HG03378 (cell line): ENCODE measurements around the gene BSPRY.
"Not testable (repeated sequence)": the region's sequence is repeated elsewhere in the genome, so short reads cannot be mapped to it uniquely, and the experiment has no call there.

Experiments used
- ATAC-seq: cut with Tn5 transposase; IDR thresholded peaks from one replicate; pipeline ENCODE4 v1.9.1; 2021; ENCODE audit warnings: mild to moderate bottlenecking, moderate library complexity; ENCODE audit not compliant: unreplicated experiment

BSPRY gene

DNA sequence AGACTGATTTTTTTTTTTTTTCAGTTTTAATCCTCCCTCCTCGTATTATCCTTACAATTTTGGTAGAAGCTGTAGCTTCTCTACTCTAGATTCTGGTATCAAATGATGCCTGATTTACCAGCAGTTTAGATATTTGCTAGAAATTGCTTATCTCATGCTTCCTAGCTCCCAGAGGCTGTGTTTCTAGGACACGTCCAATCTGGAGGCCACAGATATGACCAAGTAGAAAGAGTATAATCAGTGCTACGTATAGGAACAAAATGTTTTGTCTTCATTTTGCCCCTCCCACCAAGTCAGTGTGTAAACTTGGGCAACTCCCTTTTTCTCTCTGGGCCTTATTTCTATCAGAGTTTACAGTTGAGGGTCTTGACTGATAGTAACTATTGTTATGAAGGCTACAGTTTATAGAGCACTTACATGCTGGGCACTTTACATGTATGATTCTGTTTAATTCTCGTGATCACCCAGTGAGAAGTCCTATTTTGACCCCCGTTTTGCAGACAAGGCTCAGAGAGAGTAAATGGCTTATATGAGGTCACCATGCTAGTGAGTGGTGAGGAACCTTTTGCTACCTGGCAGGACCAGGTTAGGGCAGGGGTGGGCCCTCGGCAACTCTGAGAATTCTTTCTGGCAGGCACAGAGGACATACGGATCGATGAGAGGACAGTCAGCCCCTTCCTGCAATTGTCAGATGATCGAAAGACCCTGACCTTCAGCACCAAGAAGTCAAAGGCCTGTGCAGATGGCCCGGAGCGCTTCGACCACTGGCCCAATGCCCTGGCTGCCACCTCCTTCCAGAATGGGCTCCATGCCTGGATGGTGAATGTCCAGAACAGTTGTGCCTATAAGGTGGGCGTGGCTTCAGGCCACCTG is 19.9 kb downstream of the BSPRY start:
- ATAC-seq: no peak

DNA sequence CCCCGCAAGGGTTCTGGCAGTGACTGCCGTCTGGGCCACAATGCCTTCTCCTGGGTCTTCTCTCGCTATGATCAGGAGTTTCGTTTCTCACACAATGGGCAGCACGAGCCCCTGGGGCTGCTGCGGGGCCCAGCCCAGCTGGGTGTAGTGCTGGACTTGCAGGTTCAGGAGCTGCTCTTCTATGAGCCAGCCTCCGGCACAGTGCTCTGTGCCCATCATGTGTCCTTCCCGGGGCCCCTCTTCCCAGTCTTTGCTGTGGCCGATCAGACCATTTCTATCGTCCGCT is 20.5 kb downstream of the BSPRY start:
- no peak for ATAC-seq

DNA sequence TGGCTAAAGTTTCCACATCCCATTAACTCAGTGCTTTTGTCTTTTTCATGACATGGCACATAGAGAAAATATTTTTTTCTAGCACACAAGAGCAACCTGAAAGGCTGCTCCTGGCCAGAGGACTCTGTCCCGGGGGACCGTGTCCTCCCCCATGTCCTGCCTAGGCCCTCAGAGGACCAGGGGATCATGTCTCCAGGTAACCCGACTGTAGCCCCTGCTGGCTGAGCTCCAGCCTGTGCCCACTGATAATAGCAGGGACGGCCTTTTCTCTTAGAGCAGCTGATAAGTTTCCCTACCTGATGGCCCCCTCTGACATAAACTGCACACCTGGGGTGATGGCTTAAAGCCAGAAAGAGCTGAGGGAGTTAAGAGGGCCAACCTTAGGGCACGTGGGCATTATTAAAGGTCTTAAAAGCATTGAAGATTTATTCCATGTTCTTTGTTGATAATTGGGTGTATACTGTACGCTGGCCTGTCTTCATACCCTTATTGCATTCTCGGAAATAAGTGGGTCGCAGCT is 21.5 kb downstream of the BSPRY start:
- ATAC-seq: no peak

DNA sequence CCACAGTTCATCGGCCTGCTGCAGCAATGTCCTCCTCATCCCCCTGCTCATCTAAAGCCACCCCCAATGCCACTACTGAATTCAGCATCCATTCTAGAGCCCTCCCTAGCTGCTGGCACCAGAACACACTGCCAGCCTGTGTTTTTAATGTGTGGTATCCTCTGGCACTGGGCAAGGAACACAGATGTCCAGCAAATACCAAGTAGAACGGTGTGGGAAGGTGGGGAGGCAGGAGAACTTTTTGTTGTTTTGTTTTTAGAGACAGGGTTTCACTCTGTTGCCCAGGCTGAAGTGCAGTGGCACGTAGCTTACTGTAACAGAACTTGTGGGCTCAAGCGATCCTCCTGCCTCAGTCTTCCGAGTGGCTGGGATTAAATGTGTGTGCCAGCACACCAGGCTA is 22.7 kb downstream of the BSPRY start:
- ATAC-seq: no peak

DNA sequence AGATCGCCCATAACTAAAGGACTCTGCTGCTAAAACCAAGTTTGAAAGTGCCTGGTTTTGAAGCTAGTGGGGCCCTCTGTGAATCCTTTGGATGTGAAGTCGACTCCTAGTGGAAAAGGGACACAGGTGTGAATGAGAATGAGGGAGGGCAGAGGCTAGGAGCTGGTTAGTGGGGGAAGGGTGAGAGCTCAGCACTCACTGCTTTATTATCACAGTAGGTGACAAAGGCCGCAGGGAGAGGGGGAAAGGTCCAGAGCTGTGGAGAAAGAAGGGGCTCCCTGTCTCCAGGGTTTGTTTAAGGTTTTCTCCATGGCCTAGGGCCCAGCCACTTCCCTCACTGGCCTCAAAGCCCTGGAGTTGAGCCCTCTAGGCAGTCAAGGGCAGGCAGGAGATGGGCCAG is 23.9 kb downstream of the BSPRY start:
- ATAC-seq: no peak

DNA sequence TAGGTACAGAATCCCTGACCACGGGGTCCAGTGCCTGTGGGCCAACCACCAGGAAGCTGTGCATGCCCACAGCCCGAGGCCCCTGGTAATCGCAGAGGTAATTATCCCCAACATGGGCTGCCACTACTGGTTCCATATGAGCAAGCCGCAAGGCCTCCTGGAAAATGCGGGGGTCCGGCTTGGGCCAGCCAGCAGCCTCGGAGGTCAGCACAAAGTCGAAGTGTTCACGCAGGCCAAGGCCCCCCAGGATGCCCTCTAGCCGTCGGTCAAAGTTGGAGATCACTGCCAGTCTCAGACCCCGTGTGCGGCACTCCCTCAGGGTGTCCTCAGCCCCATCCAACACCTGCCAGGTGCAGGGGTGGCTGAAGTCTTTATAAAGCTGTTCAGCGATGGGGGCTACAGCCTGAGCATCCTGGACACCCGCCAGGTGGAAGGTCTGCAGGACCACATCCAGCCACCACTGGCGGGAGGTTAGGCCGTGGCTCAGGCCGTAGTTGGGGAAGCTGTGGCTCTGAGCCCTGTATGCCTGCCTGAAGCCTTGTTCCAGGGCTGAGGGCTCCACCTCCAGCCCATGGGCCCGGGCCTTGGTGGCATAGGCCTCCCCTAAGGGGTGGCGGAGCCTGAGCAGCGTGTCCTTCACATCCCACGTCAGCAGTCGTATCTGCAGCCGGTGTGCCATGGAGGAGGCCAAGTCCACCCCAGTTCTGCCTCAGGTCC is 24.5 kb downstream of the BSPRY start:
- no peak for ATAC-seq

DNA sequence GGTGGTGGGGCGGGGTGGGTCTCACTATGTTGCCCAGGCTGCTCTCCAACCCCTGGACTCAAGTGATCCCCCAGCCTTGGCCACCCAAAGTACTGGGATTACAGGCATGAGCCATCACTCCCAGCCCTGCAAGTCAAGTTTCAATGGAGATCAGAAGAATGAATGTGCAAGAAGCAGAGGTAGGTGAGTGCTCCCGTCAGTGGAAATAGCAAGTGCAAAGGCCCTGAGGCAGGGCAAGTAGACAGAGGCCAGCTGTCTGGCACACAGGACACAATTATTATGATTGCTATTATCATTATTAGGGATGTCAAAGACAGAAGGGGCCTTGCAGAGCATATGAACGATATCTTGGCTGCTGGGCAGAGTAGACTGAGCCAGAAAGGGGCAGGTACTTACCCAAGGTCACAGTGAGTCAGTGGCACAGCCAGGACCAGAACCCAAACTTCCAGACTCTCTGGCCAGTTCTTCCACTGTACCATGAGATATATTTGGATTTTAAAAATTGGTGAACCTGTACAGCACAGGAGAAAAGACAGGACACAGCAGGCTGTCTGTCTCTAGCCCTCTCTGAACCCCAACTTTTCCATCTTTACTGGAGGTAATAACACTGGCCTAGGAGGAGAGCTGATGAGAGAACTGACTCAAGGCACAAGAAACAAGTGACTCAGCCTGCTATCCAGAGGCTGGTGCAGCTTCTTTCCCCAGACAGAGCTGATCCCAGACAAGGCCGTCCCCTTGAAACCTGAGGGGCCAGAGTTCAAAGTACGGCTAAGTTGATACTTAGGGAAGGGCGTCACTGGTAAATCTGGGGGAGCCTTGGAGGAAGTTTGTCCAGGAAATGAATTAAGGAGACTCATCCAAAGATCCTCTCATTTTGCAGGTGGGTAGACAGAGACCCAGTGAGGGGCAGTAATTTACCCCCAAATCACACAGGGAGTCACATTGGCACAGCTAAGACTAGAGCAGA is 26.0 kb downstream of the BSPRY start:
- ATAC-seq: no peak

DNA sequence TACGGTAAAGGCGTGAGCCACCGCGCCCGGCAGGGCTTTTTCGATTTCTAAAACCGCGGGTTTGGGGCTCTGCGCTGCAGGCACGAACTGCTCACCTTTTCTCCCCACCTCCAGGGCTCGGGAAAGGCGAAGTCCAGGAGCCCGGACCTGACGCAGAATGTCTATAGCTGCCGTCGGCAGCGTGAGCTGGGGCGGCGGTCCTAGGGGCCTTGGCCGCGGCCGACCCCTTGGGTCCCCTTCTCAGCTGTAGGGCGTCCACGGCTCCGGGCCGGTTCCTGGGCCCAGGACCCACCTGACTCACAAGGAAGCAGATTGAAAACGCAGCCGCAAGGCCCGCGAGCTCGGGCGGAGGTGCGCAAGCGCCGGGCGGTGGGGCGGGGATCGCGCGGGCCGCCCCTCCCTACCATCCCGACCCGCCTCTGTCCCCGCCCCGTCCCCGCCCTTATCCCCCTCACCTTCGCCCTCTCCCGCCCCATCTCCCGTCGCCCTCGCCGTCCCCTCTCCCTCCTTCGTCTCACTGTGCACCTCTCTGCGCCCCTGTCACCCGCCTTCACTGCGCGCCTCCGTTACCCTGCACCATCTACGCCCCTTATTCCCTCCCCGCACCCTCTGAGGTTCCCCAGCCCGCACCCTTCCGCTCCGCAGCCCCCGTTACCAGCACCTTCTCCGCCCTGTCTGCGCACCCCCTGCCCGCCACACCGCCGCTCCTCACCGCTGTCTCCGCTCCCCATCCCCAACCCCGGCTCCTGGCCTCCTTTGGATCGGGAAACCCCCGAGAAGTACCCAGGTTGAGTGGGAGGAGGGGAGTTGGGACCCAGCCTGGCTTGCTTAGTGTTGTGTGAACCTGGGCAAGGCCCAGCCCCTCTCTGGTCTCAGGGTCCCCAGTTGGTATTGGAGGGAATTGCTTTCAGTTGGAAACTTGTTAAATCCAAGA is 27.6 kb downstream of the BSPRY start, which contains the start of gene HDHD3:
TSS of gene HDHD3 (minus strand) at position 353 of the 934 bp plus-strand sequence. CDS start 2,632 bp downstream, outside the sequence.
- ATAC-seq: peak; percentile 64

DNA sequence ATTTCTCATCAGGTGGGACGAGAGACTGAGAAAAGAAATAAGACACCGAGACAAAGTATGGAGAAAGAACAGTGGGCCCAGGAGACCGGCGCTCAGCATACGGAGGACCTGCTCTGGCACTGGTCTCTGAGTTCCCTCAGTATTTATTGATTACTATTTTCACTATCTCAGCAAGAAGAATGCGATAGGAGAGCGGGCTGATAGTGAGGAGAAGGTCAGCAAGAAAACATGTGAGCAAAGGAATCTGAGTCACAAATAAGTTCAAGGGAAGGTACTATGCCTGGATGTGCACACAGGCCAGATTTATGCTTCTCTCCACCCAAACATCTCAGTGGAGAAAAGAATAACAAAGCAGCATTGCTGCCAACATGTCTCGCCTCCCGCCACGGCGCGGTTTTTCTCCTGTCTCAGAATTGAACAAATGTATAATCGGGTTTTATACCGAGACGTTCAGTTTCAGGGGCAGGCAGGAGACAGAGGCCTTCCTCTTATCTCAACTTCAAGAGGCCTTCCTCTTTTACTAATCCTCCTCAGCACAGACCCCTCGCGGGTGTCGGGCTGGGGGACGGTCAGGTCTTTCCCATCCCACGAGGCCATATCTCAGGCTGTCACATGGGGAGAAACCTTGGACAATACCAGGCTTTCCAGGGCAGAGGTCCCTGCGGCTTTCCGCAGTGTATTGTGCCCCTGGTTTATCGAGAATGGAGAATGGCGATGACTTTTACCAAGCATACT is 29.9 kb downstream of the BSPRY start:
- not testable (repeated sequence) for ATAC-seq

DNA sequence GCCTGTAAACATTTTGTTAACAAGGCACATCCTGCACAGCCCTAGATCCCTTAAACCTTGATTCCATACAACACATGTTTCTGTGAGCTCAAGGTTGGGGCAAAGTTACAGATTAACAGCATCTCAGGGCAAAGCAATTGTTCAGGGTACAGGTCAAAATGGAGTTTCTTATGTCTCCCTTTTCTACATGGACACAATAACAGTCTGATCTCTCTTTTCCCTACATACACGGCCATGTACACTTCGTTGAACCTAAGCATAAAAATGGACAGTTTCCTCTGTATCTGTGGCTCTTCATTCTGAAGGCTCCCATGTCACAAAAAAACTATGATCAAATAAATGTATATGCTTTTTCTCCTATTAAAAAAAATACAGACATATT is 30.5 kb downstream of the BSPRY start:
- ATAC-seq: not testable (repeated sequence)

DNA sequence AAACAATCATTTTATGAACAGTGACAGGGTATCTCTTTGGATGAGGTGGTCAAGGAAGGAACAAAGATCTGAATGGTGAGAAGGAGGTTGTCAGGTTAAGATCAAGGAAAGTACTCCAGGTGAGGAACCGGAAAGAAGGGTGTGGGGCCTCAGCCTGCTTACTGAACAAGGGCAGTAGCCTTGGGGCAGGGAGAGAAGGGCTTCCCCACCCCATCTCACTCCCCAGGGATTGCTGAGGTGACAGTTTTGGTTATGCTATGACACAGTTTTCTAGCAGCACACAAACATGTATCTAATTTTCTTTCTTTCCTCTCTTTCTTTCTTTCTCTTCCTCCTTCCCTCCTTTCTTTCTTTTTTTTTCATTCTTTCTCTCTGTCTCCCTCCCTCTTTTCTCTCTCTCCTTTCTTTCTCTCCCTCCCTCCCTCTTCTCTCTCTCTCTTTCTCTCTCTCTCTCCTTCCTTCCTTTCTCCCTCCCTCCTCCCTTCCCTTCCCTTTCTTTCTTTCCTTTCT is 31.6 kb downstream of the BSPRY start:
- ATAC-seq: peak; percentile 69

DNA sequence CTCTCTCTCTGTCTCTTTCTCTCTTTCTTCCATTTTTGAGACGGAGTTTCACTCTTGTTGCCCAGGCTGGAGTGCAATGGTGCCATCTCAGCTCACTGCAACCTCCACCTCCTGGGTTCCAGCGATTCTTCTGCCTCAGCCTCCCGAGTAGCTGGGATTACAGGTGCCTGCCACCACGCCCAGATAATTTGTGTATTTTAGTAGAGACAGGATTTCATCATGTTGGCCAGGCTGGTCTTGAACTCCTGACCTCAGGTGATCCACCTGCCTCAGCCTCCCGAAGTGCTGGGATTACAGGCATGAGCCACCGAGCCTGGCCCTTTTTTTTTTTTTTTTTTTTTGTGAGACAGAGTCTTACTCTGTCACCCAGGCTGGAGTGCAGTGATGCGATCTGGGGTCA is 32.1 kb downstream of the BSPRY start:
- ATAC-seq: not testable (repeated sequence)

DNA sequence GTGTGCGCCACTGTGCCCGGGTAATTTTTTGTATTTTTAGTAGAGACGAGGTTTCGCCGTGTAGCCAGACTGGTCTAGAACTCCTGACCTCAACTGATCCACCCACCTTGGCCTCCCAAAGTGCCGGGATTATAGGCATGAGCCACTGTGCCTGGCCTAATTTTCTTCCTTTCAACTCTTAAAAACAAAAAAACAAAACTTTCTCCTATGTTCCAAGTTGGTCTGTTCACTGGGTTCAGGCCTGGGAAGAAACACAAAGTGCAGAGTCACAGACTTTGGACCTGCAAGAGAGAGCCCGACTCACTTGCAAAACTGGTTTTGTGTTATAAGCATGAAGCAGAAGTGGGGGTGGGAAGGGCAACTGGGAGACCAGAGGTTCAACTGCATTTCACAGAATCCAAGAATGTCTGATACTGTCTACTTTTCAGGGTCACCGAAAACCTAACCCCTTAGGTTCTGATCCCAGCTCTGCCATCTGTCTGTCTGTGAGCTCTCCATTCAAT is 32.6 kb downstream of the BSPRY start:
- no peak for ATAC-seq

DNA sequence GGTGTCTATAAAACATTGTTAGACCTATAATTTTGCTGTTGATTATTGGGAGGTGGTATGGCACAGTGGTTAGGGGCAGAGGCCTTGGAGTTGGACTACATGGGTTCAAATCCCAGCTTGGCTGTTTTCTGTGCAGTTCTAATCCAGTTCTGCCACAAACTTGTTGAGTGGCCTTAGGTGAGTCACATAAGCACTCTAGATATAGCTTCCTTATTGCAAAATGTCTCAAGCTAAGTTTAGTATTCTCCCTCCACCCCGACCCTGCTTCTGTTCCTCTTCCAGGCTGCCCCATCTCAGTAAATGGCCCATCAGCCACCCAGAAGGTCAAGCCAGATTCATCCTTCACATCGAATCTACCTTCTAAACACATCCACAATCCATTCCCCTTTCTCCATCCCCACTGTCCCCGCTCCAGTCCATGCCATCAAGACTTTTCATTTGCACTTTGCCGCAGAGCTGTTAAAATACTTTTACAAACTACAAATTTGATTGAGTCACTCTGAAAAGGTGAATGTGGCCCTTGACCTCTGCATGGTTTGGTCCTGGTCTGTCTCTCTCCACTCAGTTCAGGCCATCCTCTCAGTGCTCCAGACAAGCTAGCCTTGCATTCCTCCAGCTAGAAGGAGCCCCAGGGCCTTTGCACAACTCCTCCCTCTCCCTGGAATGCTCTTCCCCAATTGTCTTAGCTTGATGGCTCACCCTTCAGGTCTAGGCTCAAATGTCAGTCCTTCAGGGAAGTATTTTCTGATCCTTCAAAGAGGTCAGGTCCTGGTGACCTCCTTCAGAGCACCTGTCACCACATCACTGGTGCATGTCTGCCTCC is 37.4 kb downstream of the BSPRY start:
- ATAC-seq: no peak

DNA sequence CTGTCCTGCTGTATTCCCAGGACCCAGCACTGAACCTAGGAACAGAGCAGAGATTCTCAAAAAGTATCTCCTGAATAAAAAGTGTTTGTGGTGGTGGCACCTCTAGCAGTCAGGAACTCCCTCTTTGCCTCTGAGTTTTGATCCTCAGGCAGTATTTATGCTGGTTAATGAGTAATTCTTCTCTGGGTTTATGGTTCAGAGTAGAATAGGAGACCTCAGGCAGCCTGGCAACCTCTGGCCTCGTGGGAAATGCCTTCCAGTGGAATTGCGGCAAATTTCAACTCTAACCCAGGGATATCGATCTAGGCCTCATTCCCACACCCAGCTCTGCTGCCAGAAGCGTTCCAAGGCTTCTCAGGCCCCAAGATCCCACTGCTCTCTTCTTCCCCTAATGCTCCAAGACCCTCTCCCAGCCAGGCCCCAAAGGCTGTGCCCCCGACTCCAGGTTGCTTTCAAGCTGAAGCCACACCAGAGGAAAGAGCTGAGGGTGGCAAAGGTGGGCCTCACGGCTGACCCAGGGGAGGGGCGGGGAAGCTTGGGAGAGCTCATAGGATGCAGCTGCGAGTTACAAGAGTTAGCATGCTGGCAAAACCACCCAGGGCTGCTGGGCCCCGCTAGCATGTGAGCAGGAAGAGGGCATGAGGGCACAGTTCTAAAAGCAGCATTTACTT is 38.4 kb downstream of the BSPRY start:
- no peak for ATAC-seq

DNA sequence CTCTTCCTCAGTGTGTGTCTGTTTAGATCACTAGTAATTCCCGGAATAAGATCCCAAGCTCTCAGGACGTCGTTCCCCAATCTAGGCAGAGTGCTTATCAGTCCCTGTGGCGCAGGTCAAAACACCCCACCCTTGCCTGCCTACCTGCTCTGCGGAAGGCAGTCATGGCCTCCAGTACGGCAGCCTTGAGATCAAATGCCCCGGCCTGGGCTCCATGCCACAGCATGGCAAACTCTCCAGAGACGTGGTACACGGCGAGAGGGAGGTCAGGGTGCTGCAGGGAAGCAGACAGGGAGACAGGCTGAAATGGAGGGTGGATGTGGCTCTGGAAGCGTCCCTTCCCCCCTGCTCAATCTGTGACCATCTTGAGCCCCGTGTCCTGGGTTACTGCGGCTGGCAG is 39.5 kb downstream of the BSPRY start:
- ATAC-seq: no peak

DNA sequence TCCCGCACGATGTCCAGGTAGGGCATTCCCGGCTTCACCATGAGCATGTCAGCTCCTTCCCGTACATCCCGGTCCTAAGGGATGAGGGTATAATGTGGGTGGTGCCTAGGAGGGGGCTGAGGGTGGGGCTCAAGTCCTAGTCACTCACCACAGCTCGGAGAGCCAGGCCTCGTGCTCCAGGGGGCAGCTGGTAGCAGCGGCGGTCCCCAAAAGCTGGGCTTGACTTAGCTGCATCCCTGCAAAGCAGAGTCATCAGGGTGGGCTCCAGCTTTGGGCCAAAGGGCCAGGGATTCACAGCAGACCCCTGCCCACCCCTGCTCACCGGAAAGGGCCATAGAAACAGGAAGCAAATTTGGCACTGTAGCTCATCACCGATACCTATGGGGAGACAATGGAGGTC is 40.1 kb downstream of the BSPRY start:
- ATAC-seq: no peak
